ENCODE measurements around the gene HMG20A.

The HMG20A gene

GRCh38 chr15:77504306-77504705, 83.6 kb downstream of the HMG20A start:
- H3K23ac ChIP-seq (ENCODE audit: low read depth, low read length, poor library complexity), result no peak overlapping the region
- H3K18ac ChIP-seq (ENCODE audit: low read length), result peak overlapping the region; percentile 44
- peaks cover 26 to 39% of the 10 kb centered on the region in 2 donors for H3K4me1 ChIP-seq (ENCODE audit: control insufficient read depth in 2 of 2, insufficient read depth in 1 of 2, low read depth in 1 of 2, low read length in 2 of 2)
- no CpG with 5 or more reads among the region's 8 CpGs for WGBS, 2 donors (ENCODE audit: extremely low coverage in 2 of 2, insufficient read length in 2 of 2, insufficient replicate concordance in 1 of 2)
- H2BK12ac ChIP-seq (ENCODE audit: low read length), result peak overlapping the region; percentile 63
- H3K27ac ChIP-seq (replicated peaks; ENCODE audit: low read length), result peak overlapping the region; percentile 67
- no peaks in the 10 kb centered on the region for H3K27me3 ChIP-seq (ENCODE audit: control insufficient read depth in 3 of 3, insufficient read depth in 3 of 3, low read depth in 1 of 3, low read length in 3 of 3)
- no peak for DNase-seq (ENCODE audit: low spot score)
- H3K4me3 ChIP-seq (ENCODE audit: low read length in 2 of 2), result no peak overlapping the region
- no peak overlapping the region for H3K4me2 ChIP-seq (ENCODE audit: insufficient read depth, low read length, poor library complexity, severe bottlenecking)
- H2BK15ac ChIP-seq (ENCODE audit: low read length), result no peak overlapping the region
- H2BK120ac ChIP-seq (ENCODE audit: low read depth, low read length), result no peak overlapping the region
- peak overlapping the region; percentile 4 for H4K91ac ChIP-seq (ENCODE audit: low read depth, low read length, poor library complexity)
- H3K9ac ChIP-seq (ENCODE audit: low read depth, low read length, poor library complexity), result no peak overlapping the region
- no peak overlapping the region for H3K14ac ChIP-seq (ENCODE audit: low read length)
- peak overlapping the region; percentile 57 for H2BK5ac ChIP-seq (ENCODE audit: low read length)
- H3K79me1 ChIP-seq (ENCODE audit: low read depth, low read length), result peaks cover 3% of the 10 kb centered on the region
- H2AK5ac ChIP-seq (ENCODE audit: low read depth, low read length), result peak overlapping the region; percentile 97
- no peak overlapping the region for H4K8ac ChIP-seq (ENCODE audit: low read depth, low read length)
- peaks cover 0 to 2% of the 10 kb centered on the region in 2 donors for H3K36me3 ChIP-seq (replicated peaks in 1 of 2; ENCODE audit: control insufficient read depth in 2 of 2, insufficient read depth in 2 of 2, low read length in 2 of 2)
- H3K9me3 ChIP-seq (replicated peaks in 1 of 2; ENCODE audit: control insufficient read depth in 2 of 2, insufficient read depth in 1 of 2, low read depth in 1 of 2, low read length in 2 of 2), result no peaks in the 10 kb centered on the region
- H2AFZ ChIP-seq (ENCODE audit: low read length), result no peak overlapping the region
- no peak overlapping the region for H3K4ac ChIP-seq (ENCODE audit: low read length)

- Histone ChIP-seq H3K36me3 (replicated peaks in 1 of 2; ENCODE audit: control insufficient read depth in 2 of 2, insufficient read depth in 2 of 2, low read length in 2 of 2) (peaks cover 0 to 2% of the 10 kb centered on the region in 2 donors), H3K27me3 (ENCODE audit: control insufficient read depth in 3 of 3, insufficient read depth in 3 of 3, low read depth in 1 of 3, low read length in 3 of 3) (no peaks in the 10 kb centered on the region), H3K4me2 (ENCODE audit: insufficient read depth, low read length, poor library complexity, severe bottlenecking) (no peak overlapping the region), H2BK120ac (ENCODE audit: low read depth, low read length) (no peak overlapping the region), H3K79me1 (ENCODE audit: low read depth, low read length) (peaks cover 3% of the 10 kb centered on the region), H3K18ac (ENCODE audit: low read length) (peak overlapping the region; percentile 44), H4K8ac (ENCODE audit: low read depth, low read length) (no peak overlapping the region), H2AFZ (ENCODE audit: low read length) (no peak overlapping the region), H3K4me3 (ENCODE audit: low read length in 2 of 2) (no peak overlapping the region), H4K91ac (ENCODE audit: low read depth, low read length, poor library complexity) (peak overlapping the region; percentile 47), H3K27ac (replicated peaks; ENCODE audit: low read length) (peak overlapping the region; percentile 67), H2BK5ac (ENCODE audit: low read length) (peak overlapping the region; percentile 57), H3K14ac (ENCODE audit: low read length) (peak overlapping the region; percentile 39), H2BK12ac (ENCODE audit: low read length) (peak overlapping the region; percentile 82), H3K9me3 (replicated peaks in 1 of 2; ENCODE audit: control insufficient read depth in 2 of 2, insufficient read depth in 1 of 2, low read depth in 1 of 2, low read length in 2 of 2) (no peaks in the 10 kb centered on the region), H3K23ac (ENCODE audit: low read depth, low read length, poor library complexity) (no peak overlapping the region), H3K4me1 (ENCODE audit: control insufficient read depth in 2 of 2, insufficient read depth in 1 of 2, low read depth in 1 of 2, low read length in 2 of 2) (peaks cover 26 to 39% of the 10 kb centered on the region in 2 donors), H2AK5ac (ENCODE audit: low read depth, low read length) (peak overlapping the region; percentile 97), H3K4ac (ENCODE audit: low read length) (peak overlapping the region; percentile 13), H3K9ac (ENCODE audit: low read depth, low read length, poor library complexity) (no peak overlapping the region), H2BK15ac (ENCODE audit: low read length) (peak overlapping the region; percentile 26)
- no CpG with 5 or more reads among the region's 6 CpGs for WGBS, 2 donors (ENCODE audit: extremely low coverage in 2 of 2, insufficient read length in 2 of 2, insufficient replicate concordance in 1 of 2)
- no peak for DNase-seq (ENCODE audit: low spot score)
These were observed 84.2 kb downstream of the HMG20A start for GRCh38 chr15:77504871-77505270.

- H3K4ac ChIP-seq (ENCODE audit: low read length), result no peak overlapping the region
- H3K9ac ChIP-seq (ENCODE audit: low read depth, low read length, poor library complexity), result no peak overlapping the region
- H3K79me1 ChIP-seq (ENCODE audit: low read depth, low read length), result peaks cover 3% of the 10 kb centered on the region
- no peak overlapping the region for H2AFZ ChIP-seq (ENCODE audit: low read length)
- no CpG with 5 or more reads among the region's 4 CpGs for WGBS, 2 donors (ENCODE audit: extremely low coverage in 2 of 2, insufficient read length in 2 of 2, insufficient replicate concordance in 1 of 2)
- peak overlapping the region; percentile 97 for H2AK5ac ChIP-seq (ENCODE audit: low read depth, low read length)
- peak overlapping the region; percentile 57 for H2BK5ac ChIP-seq (ENCODE audit: low read length)
- H4K8ac ChIP-seq (ENCODE audit: low read depth, low read length), result no peak overlapping the region
- no peak overlapping the region for H3K4me2 ChIP-seq (ENCODE audit: insufficient read depth, low read length, poor library complexity, severe bottlenecking)
- H4K91ac ChIP-seq (ENCODE audit: low read depth, low read length, poor library complexity), result peak overlapping the region; percentile 47
- H3K36me3 ChIP-seq (replicated peaks in 1 of 2; ENCODE audit: control insufficient read depth in 2 of 2, insufficient read depth in 2 of 2, low read length in 2 of 2), result peaks cover 0 to 2% of the 10 kb centered on the region in 2 donors
- H3K18ac ChIP-seq (ENCODE audit: low read length), result peak overlapping the region; percentile 44
- no peak overlapping the region for H3K27ac ChIP-seq (replicated peaks; ENCODE audit: low read length)
- H3K14ac ChIP-seq (ENCODE audit: low read length), result peak overlapping the region; percentile 39
- H3K27me3 ChIP-seq (ENCODE audit: control insufficient read depth in 3 of 3, insufficient read depth in 3 of 3, low read depth in 1 of 3, low read length in 3 of 3), result no peaks in the 10 kb centered on the region
- H2BK15ac ChIP-seq (ENCODE audit: low read length), result peak overlapping the region; percentile 26
- peaks cover 31 to 44% of the 10 kb centered on the region in 2 donors for H3K4me1 ChIP-seq (ENCODE audit: control insufficient read depth in 2 of 2, insufficient read depth in 1 of 2, low read depth in 1 of 2, low read length in 2 of 2)
- no peak overlapping the region for H3K4me3 ChIP-seq (ENCODE audit: low read length in 2 of 2)
- H3K9me3 ChIP-seq (replicated peaks in 1 of 2; ENCODE audit: control insufficient read depth in 2 of 2, insufficient read depth in 1 of 2, low read depth in 1 of 2, low read length in 2 of 2), result no peaks in the 10 kb centered on the region
- DNase-seq (ENCODE audit: low spot score), result no peak
- peak overlapping the region; percentile 37 for H3K23ac ChIP-seq (ENCODE audit: low read depth, low read length, poor library complexity)
- peak overlapping the region; percentile 78 for H2BK12ac ChIP-seq (ENCODE audit: low read length)
- peak overlapping the region; percentile 18 for H2BK120ac ChIP-seq (ENCODE audit: low read depth, low read length)
These were observed 84.9 kb downstream of the HMG20A start for GRCh38 chr15:77505556-77505955.

GRCh38 chr15:77506311-77507142, 85.8 kb downstream of the HMG20A start:
- no peak for DNase-seq (ENCODE audit: low spot score)
- H3K4me1 ChIP-seq (ENCODE audit: control insufficient read depth in 2 of 2, insufficient read depth in 1 of 2, low read depth in 1 of 2, low read length in 2 of 2), result peaks cover 33 to 45% of the 10 kb centered on the region in 2 donors

More at GRCh38 chr15:77506311-77507142, 85.8 kb downstream of the HMG20A start:
- no peaks in the 10 kb centered on the region for H3K27me3 ChIP-seq (ENCODE audit: control insufficient read depth in 3 of 3, insufficient read depth in 3 of 3, low read depth in 1 of 3, low read length in 3 of 3)
- H3K36me3 ChIP-seq (replicated peaks in 1 of 2; ENCODE audit: control insufficient read depth in 2 of 2, insufficient read depth in 2 of 2, low read length in 2 of 2), result peaks cover 0 to 2% of the 10 kb centered on the region in 2 donors
- H2AFZ ChIP-seq (ENCODE audit: low read length), result no peak overlapping the region
- peak overlapping the region; percentile 46 for H2AK5ac ChIP-seq (ENCODE audit: low read depth, low read length)
- H3K4me3 ChIP-seq (ENCODE audit: low read length in 2 of 2), result no peak overlapping the region
- H3K27ac ChIP-seq (replicated peaks; ENCODE audit: low read length), result no peak overlapping the region
- no peak overlapping the region for H2BK120ac ChIP-seq (ENCODE audit: low read depth, low read length)
- no peak overlapping the region for H3K9ac ChIP-seq (ENCODE audit: low read depth, low read length, poor library complexity)
- no peak overlapping the region for H3K4ac ChIP-seq (ENCODE audit: low read length)
- no peak overlapping the region for H3K14ac ChIP-seq (ENCODE audit: low read length)
- H3K23ac ChIP-seq (ENCODE audit: low read depth, low read length, poor library complexity), result peak overlapping the region; percentile 59
- no peak overlapping the region for H4K91ac ChIP-seq (ENCODE audit: low read depth, low read length, poor library complexity)
- H3K18ac ChIP-seq (ENCODE audit: low read length), result peak overlapping the region; percentile 61
- no peak overlapping the region for H4K8ac ChIP-seq (ENCODE audit: low read depth, low read length)
- peaks cover 0 to under 1% of the 10 kb centered on the region in 2 donors for H3K9me3 ChIP-seq (replicated peaks in 1 of 2; ENCODE audit: control insufficient read depth in 2 of 2, insufficient read depth in 1 of 2, low read depth in 1 of 2, low read length in 2 of 2)
- H3K4me2 ChIP-seq (ENCODE audit: insufficient read depth, low read length, poor library complexity, severe bottlenecking), result no peak overlapping the region
- no peak overlapping the region for H2BK5ac ChIP-seq (ENCODE audit: low read length)
- WGBS, 2 donors (ENCODE audit: extremely low coverage in 2 of 2, insufficient read length in 2 of 2, insufficient replicate concordance in 1 of 2), result no CpG with 5 or more reads among the region's 20 CpGs
- no peak overlapping the region for H2BK12ac ChIP-seq (ENCODE audit: low read length)
- no peak overlapping the region for H2BK15ac ChIP-seq (ENCODE audit: low read length)
- H3K79me1 ChIP-seq (ENCODE audit: low read depth, low read length), result peaks cover 3% of the 10 kb centered on the region

All from neuronal stem cell (in vitro differentiated cells).